ENCODE data around the gene HOXA4.

HOXA4 gene

DNA sequence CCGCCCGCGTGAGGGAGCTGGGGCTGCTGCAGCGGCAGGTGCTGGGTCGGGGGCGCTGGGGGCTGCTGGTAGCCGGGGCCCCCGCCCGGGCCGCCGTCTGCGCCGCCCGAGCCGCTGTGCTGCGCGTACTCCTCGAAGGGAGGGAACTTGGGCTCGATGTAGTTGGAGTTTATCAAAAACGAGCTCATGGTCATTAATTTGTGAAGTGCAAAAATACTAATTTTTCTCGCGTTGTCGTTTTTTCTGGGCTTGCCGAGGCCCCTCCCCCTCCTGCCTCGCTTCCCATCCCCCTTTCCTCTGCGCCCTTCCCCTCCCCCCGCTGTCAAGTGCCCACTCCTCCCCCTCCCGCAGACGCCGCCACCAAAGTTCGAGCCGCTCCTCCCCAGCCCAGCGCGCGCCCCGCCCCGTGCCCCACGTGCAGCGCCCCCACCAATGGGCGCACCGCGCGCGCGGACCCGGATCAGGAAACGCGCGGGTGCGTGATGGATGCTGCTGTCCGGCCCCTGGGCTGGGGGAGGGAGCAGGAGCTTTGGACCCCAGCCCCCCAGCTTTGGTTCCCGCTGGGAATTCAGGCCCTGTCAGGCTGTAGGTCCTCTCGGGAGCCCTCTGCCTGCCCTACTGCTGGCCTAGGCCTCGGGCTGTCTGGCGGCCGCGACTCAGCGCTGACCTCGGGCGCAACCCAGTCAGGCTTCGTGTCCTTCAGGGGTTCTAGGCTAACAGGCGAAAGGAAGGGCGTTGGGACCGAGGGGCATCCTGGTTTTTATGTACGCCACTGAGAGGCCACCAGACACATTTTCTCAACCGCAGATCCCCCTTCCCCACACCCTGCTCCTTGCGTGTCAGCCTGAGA is at the start of gene HOXA4:
TSS of gene HOXA4 (minus strand) at position 218 of the 850 bp plus-strand sequence. CDS start at position 194, 24 bp downstream.
- no peak for DNase-seq

DNA sequence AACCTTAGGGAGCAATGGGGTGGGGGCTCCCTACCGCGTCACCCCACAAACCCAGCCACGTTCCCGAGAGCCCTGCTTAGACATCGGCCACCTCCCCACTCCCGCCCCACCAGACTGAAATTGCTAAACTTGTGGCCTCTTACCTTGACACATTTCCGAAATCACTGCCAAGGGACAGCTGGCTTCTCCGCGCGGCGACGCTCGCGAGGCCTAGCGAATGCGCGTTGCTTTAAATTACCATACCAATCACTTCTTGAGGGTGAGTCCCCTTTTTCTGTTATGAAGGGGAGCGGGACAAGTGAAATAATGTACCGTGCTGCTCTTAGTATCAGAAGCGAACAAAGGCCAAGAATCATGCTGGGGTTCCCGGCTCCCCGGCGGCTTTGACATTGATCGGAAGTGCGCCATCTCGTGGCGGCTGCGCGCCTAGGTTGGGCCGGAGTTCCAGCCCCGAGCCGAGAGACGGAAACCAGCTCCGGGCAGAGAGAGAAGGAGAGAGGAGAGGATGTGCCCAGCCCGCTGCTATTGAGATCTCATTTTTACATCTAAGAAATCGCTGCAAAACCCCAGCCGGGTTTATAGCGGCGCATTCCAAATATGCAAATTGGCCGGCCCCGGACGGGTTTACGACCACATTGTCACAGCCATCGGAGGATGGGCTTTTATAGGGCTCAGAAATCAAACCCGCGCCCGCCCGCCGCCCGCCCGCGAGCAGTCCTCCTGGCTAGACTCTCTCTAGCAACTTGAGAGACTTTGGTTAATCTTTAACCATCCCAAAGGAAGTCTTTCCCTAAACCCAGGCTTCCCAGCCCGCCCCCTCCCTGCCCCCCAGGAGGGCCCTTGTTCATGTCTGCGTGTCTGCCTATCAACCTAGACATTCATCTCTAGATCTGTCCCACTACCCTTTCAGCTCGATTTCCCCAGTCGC is 49.2 kb upstream of the HOXA4 start:
- no peak for DNase-seq

GRCh38 chr7:27179030-27179429 is 48.5 kb upstream of the HOXA4 start:
- no peak for DNase-seq

- no peak for DNase-seq
Observed at GRCh38 chr7:27178366-27178765, 47.8 kb upstream of the HOXA4 start.

DNA sequence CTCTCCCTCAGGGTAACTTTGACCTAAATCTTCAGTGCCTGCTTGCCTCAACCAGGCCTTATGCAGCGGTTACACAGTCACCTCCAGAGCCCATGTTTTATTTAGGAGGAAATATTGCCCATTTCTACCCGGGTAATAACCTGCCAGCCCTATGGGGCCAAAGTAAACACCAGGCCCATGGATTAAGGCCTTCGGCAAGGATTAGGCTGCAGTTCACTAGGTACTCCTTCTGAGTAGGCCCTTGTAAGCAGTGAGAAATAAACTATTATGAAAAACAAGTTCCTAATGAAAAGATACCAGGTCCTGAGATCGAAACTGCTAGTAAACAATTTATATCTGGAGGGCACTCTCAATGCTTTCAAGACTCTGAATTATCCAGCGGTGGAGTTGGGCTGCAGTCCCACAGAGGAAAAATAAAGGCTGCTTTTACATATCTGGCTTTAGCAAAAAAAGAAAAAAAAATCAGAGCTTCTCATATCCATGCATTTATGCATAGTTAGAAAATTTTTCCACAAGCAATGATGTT is 47.3 kb upstream of the HOXA4 start:
- DNase-seq, result no peak

GRCh38 chr7:27176962-27177794 is 46.6 kb upstream of the HOXA4 start:
- DNase-seq, result no peak

DNA sequence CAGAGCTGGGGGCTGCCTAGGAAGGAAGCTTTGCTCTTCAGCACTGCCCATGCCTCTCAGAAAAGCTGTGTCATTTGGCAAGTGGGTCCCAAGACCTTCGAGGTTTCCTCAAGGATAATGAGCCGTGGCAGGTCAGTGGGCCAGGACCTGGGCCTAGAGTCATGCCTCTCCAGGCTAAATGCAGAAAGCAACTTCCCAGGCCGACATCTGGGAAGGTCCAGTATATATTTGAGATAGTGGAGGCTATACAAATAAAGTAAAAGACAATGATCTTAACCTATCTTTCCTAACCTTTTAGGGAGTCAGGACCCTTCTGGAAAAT is 45.9 kb upstream of the HOXA4 start:
- DNase-seq, result no peak

GRCh38 chr7:27175626-27176523 is 45.3 kb upstream of the HOXA4 start:
- no peak for DNase-seq

- no peak for DNase-seq
Observed at GRCh38 chr7:27174874-27175625, 44.5 kb upstream of the HOXA4 start.

DNA sequence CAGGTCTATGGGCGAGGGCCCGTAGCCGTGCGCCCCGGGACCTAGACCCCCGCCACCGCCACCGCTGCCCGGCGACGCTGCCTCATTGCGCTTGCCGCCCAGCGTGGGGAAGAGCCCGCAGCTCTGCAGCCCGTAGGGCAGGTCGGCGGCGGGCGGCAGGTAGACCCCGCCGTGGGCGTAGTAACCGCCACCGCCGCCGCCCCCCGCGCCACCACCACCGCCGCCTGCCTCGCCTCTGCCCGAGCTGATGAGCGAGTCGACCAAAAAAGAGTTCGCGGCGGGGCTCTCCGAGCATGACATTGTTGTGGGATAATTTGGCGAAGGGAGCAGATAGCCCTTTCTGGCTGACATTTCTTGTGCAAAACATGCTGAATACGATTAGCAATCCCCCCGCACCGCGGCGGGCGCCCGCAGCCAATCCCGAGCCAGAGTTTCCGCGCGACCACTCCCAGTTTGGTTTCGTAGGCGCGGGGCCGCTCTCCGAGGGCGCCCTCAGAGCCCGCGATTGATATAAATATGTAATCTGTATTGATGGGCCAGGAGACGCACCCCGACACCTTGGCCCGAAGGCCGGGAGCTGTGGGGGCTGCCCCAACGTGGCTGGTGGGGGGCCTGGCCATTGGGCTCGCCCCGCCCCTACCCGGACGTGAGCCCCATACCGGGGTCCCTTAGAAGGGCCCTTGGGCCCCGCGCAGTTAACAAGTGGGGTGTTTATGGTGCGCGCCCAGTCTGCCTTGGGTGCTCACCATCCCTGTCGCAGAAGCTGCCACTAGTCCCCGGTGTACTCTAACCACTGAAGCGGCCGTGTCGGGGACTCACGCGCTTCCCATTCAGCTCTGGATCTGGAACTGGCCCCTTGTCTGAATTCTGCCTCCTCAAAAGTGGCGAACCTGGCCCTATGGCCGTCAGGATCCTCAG is 43.7 kb upstream of the HOXA4 start, which contains the start of gene HOXA10:
TSS of gene HOXA10 (minus strand) at position 365 of the 918 bp plus-strand sequence. CDS start at position 351, 14 bp downstream.
- DNase-seq, result peak; percentile 61

GRCh38 chr7:27173511-27173955 is 43.0 kb upstream of the HOXA4 start:
- DNase-seq, result peak; percentile 57

- peak; percentile 57 for DNase-seq
Observed at GRCh38 chr7:27172823-27173510, 42.4 kb upstream of the HOXA4 start.

- peak; percentile 41 for DNase-seq
Observed at GRCh38 chr7:27172315-27172774, 41.8 kb upstream of the HOXA4 start.

DNA sequence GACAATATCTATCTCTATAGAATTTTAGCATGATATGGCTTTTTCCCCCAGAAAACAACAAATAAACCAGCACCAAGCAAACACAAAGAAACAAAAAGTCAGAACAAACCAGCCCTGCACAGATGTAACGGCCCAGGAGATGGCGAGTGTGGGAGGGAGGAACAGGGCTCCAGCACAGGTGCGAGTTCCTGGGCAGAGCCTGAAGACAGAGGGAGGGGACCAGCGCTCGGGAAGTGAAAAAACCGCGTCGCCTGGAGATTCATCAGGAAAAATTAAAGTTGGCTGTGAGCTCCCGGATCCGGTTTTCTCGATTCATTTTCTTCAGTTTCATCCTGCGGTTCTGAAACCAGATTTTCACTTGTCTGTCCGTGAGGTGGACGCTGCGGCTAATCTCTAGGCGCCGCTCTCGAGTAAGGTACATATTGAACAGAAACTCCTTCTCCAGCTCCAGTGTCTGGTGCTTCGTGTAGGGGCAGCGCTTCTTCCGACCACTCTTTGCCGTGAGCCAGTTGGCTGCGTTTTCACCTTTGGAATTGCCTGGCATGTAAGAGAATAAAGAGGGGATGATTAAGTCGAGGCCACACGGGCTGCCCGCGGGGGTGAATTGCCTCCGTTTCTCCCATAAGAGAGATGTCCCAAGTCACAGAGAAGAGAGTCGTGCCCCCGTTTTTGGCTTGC is 41.2 kb upstream of the HOXA4 start:
- peak; percentile 51 for DNase-seq

DNA sequence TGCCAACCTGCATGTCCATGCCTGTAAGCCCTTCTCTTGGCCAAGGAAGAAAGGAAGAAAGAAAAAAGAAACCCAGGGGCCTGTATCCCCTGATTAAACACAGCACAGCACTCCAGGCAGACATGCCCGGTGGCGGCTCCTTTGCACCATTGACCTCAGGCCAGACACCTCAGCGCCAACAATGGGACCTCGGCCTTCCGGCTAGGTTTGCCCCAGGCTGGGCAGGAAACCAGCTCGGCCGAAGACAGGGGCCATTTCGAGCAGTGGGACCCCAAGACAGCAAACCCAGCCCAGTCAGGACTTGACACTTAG is 40.7 kb upstream of the HOXA4 start:
- DNase-seq, result peak; percentile 37

GRCh38 chr7:27170426-27171324 is 40.1 kb upstream of the HOXA4 start:
- DNase-seq, result peak; percentile 59
